HG03103 (cell line): ENCODE data around the gene ZNF512B.

Source experiments
- ATAC-seq: cut with Tn5 transposase; IDR thresholded peaks from one replicate; pipeline ENCODE4 v1.9.1; 2021; ENCODE audit warnings: low read depth; ENCODE audit not compliant: unreplicated experiment

The ZNF512B gene

DNA sequence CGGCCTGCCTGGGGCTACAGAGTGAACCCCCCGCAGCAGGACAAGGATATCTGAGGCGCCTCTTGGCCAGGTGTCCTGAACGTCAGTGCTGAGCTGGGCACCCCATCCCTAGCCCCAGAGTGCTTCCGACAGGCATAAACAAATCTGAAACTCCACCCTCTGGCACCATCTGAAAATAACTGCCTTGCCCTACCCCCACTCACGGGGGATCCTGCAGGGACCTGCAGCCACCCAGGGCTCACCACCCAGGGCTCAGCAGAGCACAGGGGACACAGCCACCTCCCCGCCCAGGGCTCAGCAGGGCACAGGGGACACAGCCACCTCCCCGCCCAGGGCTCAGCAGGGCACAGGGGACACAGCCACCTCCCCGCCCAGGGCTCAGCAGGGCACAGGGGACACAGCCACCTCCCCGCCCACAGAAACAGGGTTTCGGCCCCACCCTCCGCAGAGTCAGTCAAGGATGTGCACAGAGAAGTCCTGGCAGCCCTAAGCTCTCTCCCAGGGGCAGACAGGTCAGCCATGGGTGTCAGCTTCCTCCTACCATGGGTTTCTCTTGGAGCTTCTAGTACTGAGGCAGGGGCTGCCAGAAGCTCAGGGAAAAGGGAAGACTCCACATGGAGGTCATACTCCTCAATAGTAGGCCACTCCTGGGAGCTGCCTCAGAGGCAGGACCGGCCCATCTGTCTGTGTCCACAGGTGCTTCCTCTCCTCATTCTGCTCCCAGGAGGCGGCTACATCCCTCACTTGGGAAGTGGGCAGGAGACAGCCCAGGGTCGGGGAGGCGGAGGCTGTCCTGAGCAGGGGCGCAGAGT, 18.1 kb downstream of the ZNF512B start:
- no peak for ATAC-seq

DNA sequence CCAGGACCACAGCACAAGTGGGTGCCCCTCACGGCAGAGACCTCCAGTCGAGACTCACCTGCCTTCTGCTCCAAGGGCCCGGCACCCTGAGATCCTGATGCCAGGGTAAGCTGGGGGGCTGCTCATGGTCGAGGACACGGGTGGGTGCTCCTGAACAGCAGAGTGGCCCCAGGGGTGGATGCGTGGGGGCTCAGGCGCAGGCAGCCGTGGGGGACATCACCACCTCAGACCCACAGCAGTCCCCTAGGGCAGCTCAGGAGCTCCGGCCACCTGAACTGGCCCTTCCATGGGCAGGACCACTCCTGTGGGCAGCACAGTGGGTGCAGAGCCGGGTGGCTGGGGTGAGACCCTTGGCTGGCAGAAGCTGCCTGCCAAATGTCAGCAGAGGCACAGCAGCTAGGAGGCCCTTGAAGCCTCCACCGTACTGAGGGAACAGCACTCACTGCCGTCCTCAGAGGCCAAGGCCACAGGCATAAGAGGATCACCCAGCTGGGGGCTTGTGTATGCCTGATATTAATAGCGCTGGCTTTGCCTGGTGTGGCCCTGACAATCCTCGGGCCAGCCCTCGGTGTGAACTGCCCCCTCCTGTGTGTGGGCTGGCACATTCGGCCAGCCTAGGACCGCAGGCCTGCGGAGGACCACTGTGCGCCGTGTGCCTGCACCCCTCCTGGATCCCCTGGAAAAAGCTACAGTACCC, 18.9 kb downstream of the ZNF512B start:
- no peak for ATAC-seq

DNA sequence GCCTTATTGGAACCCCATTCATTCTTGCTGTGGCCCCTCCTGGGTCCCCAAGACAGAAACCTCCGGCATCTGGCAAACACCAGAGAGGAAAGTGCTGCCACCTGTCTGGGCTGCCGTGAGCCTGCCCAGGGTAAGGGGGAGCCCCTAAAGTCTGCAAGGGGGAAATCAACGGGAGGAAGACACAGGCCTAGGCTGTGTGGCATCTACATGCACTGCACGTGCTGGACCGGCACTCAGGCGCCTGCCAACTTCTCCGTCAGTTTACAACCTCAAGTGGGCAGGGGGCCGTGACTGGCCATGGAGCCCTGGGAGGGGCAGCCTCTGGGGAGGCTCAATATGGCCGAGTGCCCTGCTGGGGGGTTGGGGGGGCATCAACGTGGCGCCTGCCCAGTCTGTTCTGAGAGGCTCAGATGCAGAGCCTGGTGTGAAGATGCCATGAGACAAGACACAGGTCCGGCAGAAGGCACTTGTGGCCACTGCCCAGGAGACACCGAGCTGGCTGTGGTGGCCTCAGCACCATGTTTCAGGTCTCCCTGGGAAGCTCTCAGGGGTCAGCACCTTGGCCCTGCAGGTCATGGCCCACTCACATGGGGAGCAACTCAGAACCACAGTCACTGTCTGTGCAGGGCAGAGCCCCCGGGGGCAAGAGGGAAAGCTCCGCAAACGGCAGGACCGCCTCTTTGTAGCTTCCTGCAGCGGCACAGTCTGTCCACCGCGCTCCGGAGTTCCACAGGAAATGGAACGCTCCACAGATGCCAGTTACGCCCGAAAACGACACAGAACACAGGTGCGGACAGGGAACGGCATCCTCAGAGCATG, 21.9 kb downstream of the ZNF512B start:
- no peak for ATAC-seq

DNA sequence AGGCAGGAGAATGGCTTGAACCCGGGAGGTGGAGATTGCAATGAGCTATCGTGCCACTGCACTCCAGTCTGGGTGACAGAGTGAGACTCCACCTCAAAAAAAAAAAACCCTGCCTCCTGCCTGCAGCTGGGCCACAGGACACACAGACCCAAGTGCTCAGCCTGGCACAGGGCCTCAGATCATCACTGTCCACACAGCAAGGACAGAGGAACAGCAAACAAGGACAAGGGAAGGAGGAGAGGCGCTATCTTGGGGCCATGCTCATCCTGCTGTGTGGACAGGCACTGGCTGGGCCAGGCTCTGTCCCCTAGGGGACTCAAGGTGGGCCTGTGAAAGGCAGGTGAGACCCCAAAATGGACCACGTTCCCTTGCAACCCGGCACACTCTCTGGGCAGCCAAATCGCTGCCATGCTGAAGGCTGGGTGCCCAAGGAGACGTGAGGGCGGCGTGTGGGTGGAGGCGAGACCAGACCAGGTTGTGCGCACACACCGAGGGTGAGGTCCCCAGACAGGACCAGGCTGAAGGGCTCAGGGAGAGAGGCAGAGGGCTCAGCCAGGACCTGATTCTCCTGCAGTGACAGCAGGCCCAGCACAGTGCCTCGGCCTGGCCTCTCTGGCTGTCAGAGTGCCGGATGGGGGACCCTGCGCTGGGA, 22.6 kb downstream of the ZNF512B start:
- no peak for ATAC-seq

DNA sequence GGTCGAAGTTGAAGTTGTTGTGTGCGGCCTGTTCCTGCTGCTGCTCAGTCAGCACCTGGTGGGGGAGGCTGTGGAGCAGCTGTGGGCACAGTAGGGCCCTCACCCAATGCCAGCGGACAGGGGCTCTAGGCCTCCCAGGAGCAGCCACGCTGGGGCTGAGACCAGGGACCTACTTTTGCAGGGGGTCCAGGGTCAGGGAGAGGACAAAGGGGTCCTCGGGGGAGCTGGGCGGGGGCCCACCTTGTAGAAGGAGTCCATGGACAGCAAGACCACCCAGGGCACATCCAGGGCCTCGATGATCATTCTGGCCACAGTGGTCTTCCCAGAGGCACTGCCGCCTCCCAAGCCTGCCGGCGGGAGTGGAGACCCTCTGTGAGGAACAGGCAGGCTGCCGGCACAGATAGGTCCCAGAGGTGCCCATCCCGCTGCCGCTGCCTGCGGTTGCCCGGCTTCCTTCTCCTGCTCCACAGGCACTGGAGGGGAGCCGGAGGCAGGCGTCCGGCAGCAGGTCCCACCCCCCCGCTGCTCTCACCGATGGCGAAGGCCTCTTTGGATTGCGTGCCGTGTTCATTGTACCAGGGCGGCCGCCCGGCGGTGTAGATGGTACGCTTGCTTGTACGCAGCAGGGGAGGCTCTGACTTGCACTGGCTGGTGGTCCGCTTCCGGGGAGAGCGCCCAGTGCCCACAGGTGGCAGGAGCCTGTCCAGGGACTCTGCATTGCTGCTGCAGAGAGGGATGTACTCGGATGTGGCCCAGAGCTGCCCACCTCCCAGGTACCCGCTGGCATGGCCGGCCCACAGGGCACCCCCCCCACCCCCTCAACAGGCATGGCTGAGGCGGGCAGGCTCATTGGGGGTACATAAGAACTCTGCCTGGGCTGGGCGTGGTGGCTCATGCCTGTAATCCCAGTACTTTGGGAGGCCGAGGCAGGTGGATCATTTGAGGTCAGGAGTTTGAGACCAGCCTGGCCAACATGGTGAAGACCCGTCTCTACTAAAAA, 23.5 kb downstream of the ZNF512B start:
- ATAC-seq, result no peak

DNA sequence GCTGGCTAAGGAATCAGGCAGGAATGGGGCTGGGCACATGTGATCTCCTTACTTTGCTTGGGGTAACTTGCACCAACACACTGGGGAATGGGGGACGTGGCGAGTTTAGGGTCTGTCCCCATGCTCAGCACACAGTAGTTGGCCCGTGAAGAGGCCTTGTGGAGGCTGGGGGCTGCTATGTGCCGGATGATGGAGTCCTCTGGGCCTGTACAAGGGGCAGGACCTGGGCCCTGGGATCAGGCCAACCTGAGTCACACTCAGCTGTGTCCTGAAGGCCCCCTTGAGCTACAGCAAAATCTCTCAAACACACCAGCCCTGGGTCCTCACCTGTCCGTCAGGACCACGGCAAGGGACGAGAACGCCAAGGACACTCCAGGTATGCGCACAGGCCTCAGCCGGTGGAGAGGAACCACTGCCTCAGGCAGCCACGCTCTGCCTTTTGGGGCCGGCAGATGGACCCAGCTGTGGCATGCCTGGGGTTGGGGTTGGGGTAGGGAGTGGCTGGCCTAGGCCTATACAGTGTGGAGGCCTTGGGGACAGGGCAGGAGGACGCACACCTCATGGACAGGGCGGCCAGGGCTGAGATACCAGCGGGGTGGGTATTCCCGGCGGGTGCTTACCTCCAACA, 24.6 kb downstream of the ZNF512B start:
- no peak for ATAC-seq

DNA sequence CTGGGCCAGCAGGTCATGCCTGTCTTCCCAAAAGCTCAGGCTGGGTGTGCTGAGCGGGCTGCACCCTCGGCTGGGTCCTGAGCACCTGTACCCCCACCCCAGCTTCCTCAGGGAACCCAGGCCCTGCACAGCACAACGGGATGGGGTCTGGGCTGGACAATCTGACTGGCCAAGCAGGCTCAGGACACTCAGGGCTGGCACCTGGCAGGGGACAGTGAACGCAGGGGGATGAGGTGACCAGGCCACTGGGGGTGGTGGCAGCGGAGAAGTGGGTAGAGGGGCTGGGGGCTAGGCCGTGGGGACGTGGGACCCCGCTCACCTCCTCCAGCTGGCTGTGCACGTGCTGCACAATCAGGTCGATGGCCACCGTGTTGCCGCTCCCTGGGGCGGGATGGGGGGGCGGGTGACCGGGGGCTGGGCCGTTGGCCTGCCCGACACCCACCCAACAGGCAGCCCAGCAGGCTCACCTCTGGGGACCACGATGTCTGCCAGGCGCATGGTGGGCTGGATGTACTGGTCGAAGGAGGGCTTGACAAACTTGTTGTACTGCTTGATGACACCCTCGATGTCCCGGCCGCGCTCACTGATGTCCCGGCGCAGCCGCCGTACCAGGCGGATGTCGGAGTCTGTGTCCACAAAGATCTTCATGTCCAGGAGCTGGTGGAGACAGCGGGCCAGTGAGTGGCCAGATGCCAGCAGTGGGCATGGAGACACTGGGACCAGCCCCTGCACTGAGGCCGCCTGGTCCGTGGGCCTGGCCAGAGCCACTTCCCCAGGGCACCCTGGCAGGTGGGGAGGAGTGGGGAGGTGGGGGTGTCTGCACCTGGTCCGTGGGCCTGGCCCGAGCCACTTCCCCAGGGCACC, 25.4 kb downstream of the ZNF512B start:
- no peak for ATAC-seq

DNA sequence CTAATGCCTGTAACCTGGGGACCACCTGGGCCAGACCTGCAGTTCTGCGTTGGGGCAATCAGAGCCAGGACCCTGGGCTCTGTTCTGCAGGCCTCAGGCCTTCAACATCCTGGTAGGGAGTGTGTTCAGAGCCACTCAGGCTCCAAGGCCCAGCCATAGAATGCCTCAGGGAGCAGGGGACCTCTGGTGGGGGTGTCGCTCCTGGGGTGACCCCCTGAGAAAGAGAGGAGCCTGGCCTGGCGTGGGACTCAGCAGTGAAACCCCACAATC, 26.0 kb downstream of the ZNF512B start:
- ATAC-seq, result no peak

DNA sequence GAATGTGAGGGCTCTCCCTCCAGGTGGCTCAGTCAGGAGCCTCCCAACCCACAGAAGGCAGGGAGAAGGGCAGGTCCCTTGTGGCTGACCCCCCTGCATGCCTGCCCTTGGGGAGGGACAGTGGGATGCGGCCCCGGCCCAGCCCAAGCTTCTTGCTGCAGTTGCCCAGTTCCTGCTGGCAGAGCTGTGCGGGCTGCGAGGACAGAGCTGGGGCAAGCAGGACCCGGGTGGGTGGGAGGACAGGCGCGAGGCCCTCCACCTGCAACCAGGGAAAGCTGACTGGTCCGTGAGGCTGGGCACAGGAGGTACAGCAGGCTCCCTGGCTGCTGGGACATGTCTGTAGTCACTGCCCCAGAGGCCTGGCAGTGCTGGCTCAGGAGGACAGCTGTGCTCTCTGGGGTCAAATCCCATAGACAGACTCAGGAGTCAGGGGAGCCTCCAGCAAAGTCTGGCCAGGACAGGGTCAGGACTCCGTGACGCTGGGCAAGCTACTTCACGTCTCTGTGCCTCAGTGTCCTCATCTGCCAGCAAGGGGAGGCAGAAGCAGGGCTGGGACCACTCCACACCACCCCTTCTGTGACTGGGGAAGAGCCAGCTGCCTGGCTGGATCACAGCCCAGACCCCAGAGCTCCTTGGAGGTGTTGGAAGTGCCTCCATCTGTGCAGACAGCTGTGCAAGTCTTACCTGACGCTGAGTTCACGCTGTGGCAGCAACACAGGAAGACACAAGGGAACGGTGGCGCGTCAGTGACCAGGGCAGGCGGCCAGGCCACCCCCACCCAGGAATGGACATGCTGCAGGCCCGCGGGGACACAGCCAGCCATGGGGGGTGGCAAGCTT, 26.5 kb downstream of the ZNF512B start:
- no peak for ATAC-seq

DNA sequence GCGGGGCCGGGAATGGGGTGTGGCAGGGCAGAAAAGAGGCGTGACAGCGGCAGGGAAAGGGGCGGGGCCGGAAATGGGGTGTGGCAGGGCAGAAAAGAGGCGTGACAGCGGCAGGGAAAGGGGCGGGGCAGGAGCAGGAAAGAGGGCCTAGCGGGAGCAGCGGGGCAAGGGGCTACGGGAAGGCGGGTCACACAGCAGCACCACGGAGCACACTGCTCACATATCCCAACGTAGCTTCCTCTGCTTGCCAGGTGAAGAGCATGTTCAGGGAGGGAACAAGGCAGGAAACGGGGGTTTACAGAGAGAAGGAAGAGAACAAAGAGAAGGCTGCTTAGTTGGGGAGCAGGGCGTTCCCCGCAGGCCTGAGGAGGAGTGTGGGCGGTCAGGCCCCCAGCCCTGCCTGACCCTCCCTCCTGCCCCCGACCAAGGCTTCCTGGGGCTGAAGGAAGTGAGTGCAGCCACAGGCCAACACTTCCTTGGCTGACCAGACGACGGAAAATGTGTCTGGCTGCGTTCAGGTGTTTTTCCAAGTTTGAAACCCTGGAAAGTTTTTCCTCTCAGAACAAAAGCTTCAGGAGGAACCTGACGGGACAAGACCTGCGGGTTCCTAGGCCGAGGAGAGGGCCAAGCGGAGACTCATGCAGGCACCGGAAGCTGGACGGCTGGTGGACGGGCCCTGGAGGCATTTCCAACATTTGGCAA, 27.3 kb downstream of the ZNF512B start:
- no peak for ATAC-seq

DNA sequence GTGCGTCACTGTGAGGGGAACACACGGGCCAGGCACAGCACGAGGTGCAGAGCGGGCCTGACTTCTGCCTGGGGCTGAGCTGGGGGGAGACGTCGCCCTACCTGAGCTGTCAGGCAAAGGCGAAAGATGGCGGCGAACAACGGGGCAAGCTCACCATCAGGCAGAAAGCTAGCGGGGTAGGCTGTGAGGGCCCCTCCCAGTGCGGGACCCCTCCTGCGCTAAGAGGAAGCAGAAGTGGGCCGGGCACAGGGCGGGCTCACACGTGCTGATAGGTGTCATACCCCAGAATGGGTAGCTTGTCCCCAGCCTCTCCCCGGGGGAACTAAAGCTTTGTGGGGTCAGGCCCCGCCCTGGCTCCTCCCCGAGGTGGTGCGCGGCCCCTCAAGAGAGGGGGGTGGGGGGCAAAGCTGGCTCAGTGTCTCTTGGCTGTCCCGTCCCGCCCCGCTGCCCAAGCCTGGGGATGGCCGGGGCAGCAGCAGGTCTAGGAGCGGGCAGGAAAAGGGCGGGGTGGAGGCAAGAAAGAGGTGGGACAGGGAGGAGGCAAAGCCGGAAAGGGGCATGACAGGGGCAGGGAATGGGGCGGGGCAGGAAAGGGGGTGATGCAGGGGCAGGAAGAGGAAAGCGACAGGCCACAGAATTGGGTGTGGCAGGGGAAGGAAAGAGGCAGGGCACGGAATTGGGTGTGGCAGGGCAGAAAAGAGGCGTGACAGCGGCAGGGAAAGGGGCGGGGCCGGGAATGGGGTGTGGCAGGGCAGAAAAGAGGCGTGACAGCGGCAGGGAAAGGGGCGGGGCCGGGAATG, 28.2 kb downstream of the ZNF512B start:
- no peak for ATAC-seq

DNA sequence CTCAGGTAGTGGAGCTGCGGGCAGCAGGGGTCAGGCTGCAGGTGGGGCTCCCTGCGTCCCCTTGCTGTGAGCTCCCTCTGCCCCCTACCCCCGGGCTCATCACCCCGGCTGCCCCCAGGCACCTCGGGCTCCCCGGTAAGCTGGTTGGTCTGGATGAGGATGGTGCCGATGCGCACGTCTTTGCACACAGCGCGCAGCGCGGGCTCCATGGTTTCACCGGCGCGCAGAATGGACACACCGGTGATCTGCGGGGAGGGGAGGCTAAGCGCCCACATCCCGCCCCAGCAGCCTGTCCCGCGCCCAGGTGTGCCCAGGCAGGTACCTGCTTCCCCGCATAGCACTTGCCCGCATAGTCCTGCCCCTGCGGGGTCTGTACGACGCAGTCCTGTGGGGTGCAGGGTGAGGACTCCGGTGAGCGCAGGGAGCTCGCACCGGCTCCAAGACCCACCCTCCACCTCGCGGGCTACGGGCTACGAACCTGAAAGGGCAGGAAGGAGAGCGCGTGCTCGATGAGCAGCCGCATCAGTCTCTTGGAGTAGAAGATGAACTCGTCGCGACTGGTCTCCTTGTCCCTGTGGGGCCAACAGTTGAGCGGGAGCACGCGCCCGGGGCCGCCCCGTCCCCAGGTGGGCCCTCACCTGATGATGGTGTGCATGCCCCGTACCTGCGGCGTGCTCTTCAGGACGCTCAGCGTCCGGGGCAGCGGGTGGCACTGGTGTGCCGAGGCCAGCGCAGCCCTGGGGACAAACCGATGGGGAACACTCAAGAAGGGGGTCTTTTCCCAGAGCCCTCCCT, 29.1 kb downstream of the ZNF512B start:
- ATAC-seq, result no peak

DNA sequence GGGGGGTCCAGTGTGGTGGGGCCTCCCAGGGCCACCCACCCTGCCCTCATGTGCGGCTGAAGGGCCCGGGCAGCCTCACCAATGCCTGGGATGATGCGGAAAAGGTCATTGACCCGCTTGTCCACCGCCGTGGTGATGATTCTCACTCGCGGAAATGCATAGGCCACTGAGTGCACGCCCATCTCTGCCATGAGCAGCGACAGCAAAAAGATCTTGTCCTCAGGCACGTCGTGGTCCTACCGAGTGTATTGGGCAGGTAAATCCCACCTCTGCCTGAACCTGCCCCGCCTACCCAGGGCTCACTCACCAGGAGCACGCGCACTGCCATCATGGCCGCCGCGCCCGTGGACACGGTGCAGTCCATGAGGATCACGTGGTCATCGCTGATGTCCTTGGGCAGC, 29.7 kb downstream of the ZNF512B start:
- ATAC-seq, result no peak

DNA sequence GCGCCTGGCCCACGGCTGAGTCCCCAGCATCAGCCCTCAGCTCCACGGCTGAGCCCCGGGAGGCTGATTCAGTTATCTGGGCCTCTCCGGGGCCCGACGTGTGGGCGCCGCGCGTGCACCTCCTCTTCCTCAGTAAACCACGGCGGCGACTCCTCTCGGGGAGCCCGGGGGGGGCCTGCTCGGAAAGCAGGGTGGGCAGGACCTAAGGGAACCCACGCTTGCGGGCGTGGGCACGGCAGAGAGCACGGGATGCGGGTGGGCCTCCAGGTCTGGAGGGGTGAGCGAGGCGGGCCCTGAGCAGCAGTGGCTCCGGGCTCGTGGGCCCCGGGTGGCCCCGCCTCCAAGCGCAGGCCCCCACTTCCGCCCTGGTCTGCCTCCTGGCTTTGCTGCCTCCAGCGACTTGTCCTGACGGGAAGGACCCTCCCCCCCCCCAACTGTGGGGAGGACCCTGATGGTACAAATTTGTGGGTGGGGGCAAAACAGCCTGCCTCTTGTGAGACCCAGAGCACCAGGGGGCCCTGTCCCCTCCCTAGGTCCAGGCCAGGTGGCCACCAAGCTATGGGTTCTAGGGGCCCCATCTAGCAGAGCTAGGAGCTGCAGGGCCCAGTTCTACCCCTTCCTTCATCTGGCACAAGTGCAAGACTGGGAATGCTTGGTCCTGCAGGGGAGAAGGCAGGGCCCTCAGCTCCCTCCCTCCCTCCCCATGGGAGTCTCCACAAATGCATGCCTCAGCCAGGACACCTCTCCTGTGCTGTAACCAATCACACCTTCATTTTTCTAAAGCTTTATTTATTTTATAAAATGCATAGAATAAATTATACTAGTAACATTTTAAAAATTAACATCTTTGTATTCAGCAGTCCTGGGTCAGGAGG, 30.4 kb downstream of the ZNF512B start:
- no peak for ATAC-seq
